D721Med (cell line): ENCODE results near the gene CORO2B.

ENCODE experiments used
- DNase-seq: peaks from one replicate; pipeline ENCODE4 v3.0.0; 2011; ENCODE audit warnings: low spot score; ENCODE audit not compliant: insufficient read length
- FAIRE-seq: peaks from 2 replicates; lab custom pipeline; 2011; peaks lifted over from hg19 to GRCh38; lab: Jason Lieb, UNC
- TF ChIP-seq, protein P1 (sequence below): IDR thresholded peaks from 2 replicates; pipeline ENCODE4 v1.5.1; 2012; ENCODE audit warnings: mild to moderate bottlenecking, control low read depth; ENCODE audit not compliant: insufficient read depth; ENCODE audit errors: missing control alignments

The CORO2B gene

DNA sequence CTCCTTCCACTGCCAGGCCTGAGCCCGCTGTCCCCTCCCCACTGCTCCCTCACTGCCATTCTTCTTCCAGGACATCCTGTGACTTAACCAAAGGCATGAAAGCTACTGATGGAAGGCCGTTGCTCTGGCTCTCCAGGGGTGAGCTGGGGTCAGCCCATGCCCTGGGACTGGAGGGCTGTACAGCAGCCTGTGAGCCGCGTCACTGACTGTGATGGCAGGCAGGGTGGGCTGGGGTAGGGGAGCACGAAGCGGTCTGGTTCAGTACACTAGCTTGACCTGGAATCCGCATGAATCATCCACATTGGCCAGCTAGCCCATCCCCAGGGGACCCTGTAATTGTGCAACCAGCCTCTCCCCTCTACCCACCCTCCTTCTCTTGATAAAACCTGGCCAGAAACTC is 30.8 kb downstream of the CORO2B start:
- TF ChIP-seq, protein P1, sequence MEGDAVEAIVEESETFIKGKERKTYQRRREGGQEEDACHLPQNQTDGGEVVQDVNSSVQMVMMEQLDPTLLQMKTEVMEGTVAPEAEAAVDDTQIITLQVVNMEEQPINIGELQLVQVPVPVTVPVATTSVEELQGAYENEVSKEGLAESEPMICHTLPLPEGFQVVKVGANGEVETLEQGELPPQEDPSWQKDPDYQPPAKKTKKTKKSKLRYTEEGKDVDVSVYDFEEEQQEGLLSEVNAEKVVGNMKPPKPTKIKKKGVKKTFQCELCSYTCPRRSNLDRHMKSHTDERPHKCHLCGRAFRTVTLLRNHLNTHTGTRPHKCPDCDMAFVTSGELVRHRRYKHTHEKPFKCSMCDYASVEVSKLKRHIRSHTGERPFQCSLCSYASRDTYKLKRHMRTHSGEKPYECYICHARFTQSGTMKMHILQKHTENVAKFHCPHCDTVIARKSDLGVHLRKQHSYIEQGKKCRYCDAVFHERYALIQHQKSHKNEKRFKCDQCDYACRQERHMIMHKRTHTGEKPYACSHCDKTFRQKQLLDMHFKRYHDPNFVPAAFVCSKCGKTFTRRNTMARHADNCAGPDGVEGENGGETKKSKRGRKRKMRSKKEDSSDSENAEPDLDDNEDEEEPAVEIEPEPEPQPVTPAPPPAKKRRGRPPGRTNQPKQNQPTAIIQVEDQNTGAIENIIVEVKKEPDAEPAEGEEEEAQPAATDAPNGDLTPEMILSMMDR: no peak
- FAIRE-seq (no peak), DNase-seq (no peak)

DNA sequence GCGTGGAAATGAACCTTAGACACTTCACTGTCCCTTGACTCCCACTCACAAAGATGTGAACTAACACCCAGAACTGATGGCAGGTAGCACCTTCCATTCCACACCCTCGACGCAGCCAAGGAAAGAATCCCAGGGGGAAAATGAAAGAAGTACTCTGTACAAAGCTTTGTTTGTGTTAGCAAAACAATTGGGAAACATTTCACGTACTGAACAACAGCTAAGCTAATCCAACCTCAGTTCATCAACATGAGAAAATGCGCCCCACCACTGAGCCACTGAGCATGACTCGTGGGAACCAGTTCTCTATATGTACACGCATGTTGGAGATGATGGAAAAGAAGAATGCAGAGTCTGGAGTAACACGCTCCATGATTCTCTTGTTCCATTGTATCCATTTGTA is 32.0 kb downstream of the CORO2B start:
- FAIRE-seq (no peak), DNase-seq (no peak)
- TF ChIP-seq, protein P1: no peak

DNA sequence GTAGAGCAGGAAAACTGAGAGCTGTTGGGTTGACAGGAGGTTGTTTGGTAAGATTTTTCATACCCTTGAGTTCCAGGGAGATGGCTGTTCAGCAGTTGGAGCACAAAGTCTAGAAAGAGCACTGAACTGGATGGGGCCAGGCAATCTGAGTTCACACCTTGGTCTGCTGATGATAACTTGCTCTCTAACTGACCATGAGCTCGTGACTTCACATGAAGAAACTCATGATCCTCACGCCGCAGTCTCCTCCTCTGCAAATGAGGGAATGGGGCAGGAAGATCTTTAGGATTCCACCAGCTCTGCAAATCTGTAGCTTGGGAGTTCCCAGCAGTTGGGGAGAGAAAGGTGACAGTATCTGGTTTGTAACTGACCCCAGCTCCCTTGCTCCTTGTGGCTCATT is 33.7 kb downstream of the CORO2B start:
- FAIRE-seq (no peak), DNase-seq (no peak)
- TF ChIP-seq, protein P1: no peak

DNA sequence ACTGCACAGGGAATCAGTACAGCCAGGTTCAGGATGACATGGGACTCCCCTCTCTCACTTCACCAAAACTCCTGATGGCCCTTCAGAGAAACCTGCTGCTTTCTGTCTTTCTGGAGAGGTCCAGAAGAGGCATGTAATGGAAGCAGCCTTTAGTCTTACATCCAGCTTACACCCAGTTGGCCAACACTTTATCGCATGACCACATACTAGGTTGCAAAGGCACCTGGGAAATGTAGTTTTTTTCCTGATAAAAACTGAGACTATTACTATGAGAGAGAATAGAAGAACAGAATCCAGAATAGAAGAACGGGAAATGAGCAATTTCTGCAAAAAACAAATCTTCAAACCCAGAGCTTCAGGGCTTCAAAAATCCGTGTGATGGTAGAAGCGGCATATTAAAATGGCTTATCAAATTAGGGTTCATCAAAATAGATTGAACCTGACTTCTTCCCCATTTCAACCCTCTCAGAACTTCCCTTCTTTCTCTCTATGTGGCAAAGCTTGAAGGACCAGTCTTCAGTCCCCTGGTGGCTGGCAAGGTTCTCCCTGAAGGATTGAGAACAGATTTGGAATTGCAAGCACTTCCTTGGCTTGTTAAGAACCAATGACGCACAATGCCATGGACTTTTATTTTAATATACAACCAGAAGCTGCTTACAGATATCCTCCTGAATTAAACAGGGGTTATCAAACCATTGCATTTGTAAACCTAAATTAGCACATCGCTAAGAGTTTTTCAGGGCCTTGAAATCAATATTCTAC is 34.4 kb downstream of the CORO2B start:
- no peak for FAIRE-seq
- TF ChIP-seq, protein P1: no peak
- no peak for DNase-seq

DNA sequence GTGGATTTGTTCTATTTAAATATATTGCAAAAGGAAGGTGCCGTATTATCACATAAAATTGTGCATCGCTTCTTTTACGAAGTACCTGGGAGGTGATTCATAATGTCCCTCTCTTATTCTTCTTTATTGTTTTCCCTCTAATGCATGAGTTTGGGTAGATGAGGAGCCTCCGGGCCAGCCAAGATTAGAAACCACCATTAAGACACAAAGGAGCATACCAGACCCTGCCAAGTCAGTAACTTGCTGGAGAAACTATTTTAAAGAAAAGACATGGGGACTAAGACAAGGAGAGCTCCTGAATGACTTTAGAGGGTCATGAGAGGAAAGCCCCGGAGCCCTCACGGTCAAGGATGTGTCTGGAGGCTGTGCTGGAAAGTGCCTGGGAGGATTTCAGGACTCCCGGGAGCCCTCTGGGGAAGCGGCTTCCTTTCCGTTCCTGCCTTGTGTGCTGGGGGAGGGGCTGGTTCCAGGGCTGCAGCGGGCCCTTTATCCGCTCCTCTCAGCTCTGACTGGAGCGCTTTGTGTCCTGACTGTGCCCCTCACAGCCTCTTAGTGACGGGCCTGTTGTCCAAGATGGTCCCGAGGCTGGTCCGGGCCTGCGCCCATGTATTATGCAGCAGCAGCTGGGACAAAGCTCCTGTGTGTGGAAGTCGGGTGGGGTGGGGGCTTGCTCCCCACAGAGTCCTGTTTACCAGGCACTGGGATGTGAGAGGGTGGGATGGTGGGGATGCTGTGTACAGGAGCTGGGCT is 35.7 kb downstream of the CORO2B start:
- no peak for FAIRE-seq

DNA sequence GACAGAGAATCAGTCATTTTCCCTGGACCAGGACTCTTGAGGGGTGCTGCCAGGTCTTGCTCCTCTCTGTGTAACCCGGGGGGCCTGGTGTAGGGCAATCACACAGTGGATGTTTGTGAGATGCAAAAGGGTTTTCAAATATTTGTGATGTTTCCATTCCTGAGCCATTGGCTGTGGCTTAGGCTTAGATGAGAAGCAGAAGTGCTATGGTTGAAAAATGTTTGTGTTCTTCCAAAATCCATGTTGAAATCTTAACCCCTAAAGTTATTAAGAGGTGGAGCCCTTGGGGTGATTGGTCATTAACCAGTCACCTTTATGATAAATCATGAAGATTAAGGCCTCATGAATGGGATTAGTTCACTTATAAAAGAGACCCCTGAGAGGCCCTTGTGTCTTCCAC is 36.5 kb downstream of the CORO2B start:
- FAIRE-seq (no peak), DNase-seq (no peak)
- TF ChIP-seq, protein P1: no peak

More for the DNA sequence above, 35.7 kb downstream of the CORO2B start:
- TF ChIP-seq, protein P1: no peak
- no peak for DNase-seq

DNA sequence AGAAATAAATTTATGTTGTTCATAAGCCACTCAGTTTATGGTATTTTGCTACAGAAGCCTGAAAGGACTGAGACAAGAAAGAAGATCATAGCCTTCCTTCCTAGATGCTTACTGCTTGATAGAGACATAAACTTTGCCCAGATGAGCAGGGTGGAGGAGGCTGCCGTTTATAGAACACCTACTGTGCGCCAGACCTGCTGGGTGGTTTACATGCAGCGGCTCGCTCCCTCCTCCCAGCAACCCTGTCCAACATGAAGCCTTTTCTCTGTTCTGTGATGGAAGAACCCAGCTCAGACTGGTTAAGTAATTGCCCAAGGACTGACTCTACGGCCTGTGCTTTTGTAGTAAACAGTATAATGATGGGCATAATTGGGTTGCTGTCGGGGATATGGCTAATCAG is 37.0 kb downstream of the CORO2B start:
- FAIRE-seq (no peak), DNase-seq (no peak)
- TF ChIP-seq, protein P1: no peak
